ENCODE measurements around the gene NUFIP1. TPM values are rescaled to one million over a fixed set of nuclear protein-coding genes. Genes with fewer than 3 reads are reported as not detected.

NUFIP1 gene
- total RNA-seq, 1 experiment from 2014 or later = 14.0 TPM

- TF ChIP-seq, protein P1, sequence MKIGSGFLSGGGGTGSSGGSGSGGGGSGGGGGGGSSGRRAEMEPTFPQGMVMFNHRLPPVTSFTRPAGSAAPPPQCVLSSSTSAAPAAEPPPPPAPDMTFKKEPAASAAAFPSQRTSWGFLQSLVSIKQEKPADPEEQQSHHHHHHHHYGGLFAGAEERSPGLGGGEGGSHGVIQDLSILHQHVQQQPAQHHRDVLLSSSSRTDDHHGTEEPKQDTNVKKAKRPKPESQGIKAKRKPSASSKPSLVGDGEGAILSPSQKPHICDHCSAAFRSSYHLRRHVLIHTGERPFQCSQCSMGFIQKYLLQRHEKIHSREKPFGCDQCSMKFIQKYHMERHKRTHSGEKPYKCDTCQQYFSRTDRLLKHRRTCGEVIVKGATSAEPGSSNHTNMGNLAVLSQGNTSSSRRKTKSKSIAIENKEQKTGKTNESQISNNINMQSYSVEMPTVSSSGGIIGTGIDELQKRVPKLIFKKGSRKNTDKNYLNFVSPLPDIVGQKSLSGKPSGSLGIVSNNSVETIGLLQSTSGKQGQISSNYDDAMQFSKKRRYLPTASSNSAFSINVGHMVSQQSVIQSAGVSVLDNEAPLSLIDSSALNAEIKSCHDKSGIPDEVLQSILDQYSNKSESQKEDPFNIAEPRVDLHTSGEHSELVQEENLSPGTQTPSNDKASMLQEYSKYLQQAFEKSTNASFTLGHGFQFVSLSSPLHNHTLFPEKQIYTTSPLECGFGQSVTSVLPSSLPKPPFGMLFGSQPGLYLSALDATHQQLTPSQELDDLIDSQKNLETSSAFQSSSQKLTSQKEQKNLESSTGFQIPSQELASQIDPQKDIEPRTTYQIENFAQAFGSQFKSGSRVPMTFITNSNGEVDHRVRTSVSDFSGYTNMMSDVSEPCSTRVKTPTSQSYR (CRISPR knock-in tag; IDR thresholded peaks at IDR 0.05) = no peak
- no peak for TF ChIP-seq MXD4 (CRISPR knock-in tag; IDR thresholded peaks at IDR 0.05; ENCODE audit: borderline replicate concordance)
- TF ChIP-seq NR1H2 (CRISPR knock-in tag; IDR thresholded peaks at IDR 0.05) = no peak
Observed at GRCh38 chr13:44927968-44928367, 61.3 kb downstream of the NUFIP1 start (continued).

DNA sequence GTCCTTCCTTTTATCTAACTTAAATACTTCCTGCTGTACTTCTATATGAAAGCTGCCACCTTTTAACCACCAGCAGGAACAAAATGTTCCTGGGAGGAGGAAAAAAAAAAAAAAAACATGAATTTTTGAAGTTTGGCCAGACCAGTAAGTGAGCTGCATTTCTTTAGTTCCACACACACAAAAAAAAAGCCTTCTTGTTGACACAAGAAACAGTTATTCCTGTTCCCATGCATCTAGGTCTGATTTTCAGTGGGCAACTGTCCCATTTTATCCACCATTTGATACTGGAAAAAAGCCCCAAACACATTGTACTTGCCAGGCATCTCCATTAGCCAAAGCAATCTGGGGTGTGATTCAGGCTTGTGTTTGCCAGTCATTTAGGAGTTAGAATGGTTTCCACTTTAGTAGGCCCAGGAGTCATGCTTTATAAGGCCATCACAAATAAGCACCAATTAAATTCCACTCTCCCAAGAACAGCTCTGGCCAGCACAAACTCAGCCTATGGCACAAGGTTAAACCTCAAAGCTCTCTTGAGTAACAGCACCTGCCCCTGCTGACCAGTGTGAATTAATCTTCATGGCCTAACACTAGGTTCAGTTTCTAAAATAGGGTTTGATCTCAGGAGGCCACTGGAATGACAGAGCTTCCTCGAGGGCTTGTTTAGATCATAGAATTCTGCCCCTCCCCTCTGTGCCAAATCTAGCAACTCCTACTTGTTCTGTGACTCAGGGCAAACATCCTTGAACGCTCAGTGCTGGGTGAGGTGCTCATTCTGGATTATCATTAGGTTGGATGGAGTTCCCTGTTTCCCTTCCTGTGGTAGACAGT lies 67.1 kb downstream of the NUFIP1 start:
- CTCF ChIA-PET = interaction anchor here (0.7 to 0.8 kb wide), 2 partner anchors 11 to 581 kb away, joined by 3 read pairs; no protein-coding TSS in a partner anchor
- ATAC-seq (no peak), DNase-seq (ENCODE audit: low spot score) (no peak)
- no peaks in the 10 kb centered on the region for H3K9me3 Mint-ChIP-seq
- H3K36me3 Mint-ChIP-seq = no peaks in the 10 kb centered on the region
- no peaks in the 10 kb centered on the region for H3K27me3 Mint-ChIP-seq (ENCODE audit: low read depth)
- H3K4me1 Mint-ChIP-seq = peaks cover 28% of the 10 kb centered on the region
- no peak overlapping the region for H3K4me3 Mint-ChIP-seq
- H3K27ac Mint-ChIP-seq = no peak overlapping the region
- POLR2A ChIA-PET = no interaction called here
- TF ChIP-seq ZNF532 (CRISPR knock-in tag; IDR thresholded peaks at IDR 0.05; ENCODE audit: borderline replicate concordance) = no peak
- TF ChIP-seq ZNF138 (CRISPR knock-in tag; conservative IDR thresholded peaks at IDR 0.05) = no peak
- no peak for TF ChIP-seq ZNF425 (CRISPR knock-in tag; conservative IDR thresholded peaks at IDR 0.05)
- TF ChIP-seq AR (CRISPR knock-in tag; IDR thresholded peaks at IDR 0.05) = no peak
- TF ChIP-seq, protein P2, sequence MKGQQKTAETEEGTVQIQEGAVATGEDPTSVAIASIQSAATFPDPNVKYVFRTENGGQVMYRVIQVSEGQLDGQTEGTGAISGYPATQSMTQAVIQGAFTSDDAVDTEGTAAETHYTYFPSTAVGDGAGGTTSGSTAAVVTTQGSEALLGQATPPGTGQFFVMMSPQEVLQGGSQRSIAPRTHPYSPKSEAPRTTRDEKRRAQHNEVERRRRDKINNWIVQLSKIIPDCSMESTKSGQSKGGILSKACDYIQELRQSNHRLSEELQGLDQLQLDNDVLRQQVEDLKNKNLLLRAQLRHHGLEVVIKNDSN (CRISPR knock-in tag; IDR thresholded peaks at IDR 0.05) = no peak
- TF ChIP-seq, protein P3, sequence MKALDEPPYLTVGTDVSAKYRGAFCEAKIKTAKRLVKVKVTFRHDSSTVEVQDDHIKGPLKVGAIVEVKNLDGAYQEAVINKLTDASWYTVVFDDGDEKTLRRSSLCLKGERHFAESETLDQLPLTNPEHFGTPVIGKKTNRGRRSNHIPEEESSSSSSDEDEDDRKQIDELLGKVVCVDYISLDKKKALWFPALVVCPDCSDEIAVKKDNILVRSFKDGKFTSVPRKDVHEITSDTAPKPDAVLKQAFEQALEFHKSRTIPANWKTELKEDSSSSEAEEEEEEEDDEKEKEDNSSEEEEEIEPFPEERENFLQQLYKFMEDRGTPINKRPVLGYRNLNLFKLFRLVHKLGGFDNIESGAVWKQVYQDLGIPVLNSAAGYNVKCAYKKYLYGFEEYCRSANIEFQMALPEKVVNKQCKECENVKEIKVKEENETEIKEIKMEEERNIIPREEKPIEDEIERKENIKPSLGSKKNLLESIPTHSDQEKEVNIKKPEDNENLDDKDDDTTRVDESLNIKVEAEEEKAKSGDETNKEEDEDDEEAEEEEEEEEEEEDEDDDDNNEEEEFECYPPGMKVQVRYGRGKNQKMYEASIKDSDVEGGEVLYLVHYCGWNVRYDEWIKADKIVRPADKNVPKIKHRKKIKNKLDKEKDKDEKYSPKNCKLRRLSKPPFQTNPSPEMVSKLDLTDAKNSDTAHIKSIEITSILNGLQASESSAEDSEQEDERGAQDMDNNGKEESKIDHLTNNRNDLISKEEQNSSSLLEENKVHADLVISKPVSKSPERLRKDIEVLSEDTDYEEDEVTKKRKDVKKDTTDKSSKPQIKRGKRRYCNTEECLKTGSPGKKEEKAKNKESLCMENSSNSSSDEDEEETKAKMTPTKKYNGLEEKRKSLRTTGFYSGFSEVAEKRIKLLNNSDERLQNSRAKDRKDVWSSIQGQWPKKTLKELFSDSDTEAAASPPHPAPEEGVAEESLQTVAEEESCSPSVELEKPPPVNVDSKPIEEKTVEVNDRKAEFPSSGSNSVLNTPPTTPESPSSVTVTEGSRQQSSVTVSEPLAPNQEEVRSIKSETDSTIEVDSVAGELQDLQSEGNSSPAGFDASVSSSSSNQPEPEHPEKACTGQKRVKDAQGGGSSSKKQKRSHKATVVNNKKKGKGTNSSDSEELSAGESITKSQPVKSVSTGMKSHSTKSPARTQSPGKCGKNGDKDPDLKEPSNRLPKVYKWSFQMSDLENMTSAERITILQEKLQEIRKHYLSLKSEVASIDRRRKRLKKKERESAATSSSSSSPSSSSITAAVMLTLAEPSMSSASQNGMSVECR (CRISPR knock-in tag; IDR thresholded peaks at IDR 0.05; ENCODE audit: borderline replicate concordance) = no peak
- no peak for TF ChIP-seq ETV6 (CRISPR knock-in tag; IDR thresholded peaks at IDR 0.05)
- TF ChIP-seq NFATC4 (CRISPR knock-in tag; IDR thresholded peaks at IDR 0.05) = no peak
- TF ChIP-seq ATF2 (CRISPR knock-in tag; IDR thresholded peaks at IDR 0.05; ENCODE audit: borderline replicate concordance, low read depth) = no peak
- TF ChIP-seq MYBL2 (CRISPR knock-in tag; IDR thresholded peaks at IDR 0.05) = no peak
- TF ChIP-seq TP53 (CRISPR knock-in tag; IDR thresholded peaks at IDR 0.05) = no peak

Measured in WTC11 (cell line).